G401.6 (cell line): Measurements from ENCODE around the gene ADAM22.

Source experiments
- FAIRE-seq: peaks from 2 replicates; lab custom pipeline; 2012; peaks lifted over from hg19 to GRCh38; lab: Jason Lieb, UNC

The ADAM22 gene

DNA sequence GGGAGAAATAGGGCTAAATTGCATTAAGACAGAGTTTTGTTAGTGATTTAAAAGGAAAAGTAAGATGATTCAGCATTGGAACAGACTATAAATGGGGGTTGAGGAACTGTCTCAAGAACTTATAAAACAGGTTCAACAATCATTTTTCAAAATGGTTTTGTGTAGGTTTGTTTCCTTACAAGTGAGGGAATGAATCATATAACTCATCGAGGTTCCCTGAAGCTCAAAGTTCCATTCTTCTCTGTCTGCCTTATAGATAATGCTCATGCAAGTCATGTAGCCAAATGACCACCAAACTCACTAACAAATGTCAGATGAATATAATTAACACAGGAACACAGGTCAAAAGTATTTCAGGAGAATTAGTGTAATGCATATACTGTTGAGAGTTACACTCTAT lies 27.7 kb downstream of the ADAM22 start:
- no peak for FAIRE-seq

DNA sequence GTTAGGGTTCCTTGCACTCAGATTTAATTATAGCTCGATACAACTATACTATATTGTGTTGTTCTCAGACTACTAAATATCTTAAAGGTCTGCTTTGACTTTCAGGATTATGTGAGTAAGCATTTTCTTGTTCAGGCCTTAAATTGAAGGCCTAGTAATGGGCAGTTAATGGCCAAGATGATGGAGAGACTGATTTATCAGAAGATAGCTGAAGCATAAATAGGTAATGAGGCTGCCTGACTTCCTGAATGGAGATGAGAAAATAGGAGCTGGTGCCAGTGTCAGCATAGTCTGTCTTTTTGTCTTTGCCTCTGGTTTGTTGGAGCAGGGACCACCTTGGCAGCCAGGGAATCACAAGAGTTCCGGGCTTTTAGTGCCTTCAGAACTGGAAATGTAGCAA lies 32.2 kb downstream of the ADAM22 start:
- FAIRE-seq, result no peak

DNA sequence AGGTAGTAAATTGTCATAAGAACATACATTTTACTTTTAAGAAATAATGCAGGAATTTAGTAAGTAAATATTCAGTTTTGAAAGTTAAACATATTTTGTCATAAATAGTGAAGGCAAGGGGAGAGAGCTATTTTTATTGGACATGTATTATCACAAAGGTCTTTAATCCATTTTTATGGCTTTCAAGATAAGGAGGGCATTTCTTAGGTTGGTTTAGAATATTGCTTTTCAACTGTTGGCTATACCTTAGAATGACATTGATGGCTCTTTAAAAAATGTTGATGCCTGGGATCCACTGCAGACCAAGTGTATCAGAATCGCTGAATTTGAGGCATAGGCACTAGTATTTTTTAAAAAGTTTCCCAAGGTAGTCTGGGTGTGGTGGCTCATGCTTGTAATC lies 34.0 kb downstream of the ADAM22 start:
- FAIRE-seq, result peak; percentile 55

DNA sequence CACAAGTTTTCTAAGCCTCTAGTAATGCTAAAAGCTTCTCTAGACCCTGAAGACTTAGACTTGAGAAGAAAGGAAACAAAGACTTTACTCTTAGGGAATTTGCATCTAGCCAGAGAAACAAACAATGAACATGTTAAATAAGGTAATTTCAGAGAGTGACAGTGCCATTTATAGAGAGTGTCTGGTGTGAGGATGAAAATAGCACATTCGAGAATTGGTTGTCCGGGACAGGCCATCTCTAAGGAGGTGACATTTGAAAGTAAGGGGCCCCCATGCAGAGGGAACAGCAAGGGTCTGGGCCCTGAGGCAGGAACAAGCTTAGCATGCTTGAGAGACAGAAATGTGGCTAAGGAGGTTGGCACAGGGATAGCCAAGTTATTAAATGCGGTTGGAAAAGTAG lies 48.1 kb downstream of the ADAM22 start:
- no peak for FAIRE-seq

DNA sequence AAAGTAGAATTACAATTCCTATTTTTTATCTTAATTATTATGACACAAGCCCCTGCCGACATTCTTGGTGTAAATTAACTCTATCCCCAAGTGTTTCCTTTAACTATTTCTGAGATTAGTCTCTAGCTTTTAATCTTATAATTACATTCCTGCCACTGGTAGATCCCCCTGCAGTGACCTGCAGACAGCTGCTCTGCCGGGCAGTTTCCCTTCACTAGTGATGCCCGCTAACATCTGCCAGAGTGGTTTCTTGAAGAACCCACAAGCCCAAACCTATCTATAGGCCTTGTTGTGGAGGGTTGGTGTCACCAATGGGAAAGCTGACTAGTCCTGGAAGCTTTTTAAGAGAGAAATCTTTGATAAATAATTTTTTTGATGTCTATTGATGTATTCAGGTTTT lies 50.0 kb downstream of the ADAM22 start:
- no peak for FAIRE-seq

DNA sequence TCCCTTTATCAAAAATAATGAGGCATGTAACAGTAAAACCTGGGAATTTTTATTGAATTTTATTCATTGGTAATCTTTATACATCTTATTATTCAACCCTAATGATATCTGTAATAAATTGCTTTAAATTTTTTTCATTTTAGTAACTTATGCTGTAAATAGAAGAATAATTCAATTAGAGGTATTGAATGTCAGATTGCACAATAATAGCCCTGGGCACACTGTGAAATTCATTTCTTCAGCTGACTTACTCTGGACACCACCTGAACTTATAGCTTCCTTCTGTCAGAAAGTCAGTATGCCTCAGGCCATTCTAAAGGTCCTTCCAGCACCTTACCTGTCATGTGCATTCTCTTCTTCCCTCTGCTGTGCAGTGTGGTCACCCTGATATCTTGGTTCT lies 59.2 kb downstream of the ADAM22 start:
- FAIRE-seq, result no peak

DNA sequence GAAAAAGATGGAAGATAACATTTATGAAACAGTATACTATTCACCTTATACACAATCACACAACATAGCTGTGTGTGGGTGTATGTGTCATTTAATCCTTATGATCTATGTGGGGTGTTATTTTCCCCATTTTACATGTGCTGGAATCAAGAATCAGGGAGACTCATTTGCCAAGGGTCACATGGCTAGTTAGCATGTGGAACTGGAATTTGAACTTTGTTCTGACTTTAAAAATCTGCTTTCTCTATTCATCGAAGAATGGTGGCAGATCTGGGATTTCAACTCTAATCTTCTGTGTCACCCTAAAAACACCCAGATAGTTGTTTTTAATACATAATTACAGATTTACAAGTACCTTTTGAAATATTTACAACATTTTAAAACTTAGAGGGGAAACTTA lies 65.2 kb downstream of the ADAM22 start:
- no peak for FAIRE-seq

DNA sequence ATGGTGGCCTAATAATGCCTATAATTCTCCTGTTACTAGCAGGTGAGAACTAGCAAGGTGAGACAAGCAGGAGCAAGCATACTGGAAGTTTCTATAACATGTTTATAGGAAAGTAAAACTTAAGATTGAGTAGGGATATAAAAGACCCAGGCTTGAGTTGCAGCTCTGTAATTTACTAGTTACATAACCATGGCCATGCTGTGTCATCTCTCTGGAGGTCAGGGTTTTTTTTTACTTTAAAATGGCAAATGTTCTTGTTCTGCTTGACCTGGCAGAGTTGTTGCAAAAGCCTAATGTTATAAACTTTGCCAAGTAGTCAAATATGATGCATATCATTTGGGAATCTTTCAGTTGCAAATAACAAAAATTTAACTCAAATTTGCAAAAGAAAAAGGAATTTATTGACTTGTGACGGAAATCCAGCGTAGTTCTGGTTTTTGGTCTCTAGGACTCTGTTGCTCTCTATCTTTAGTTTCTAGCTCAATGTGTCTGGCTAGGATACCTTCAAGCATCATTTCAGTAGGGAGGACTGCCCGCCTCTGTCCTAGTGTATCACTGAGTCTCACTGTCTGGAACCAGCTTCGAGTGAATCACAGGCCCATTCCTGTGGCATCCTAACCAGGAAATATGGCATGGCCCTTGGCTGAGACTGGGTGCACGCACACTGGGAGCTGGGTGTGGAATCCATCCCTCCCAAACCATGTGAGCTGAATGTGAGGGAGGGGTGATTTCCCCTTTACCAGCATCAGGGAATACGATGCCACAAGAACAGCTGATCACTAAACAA lies 67.9 kb downstream of the ADAM22 start:
- no peak for FAIRE-seq

DNA sequence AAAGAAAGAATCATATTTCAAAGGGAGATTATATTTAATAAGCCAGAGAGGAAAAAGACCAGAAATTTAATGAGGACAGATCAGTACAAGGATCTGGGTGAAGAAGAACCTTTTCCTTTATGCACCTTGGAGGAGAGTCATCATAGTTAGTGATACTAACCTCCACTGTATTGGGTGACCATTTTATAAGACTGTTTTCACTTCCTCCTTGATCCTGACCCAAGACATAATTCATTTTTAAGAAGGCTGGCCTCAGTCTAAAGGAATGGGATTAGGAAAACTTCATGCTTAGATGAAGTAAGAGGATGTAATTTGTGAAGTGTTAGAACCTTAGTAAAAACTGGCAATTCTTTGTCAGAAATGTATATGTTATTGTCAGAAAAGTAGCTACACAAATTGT lies 68.6 kb downstream of the ADAM22 start:
- no peak for FAIRE-seq

DNA sequence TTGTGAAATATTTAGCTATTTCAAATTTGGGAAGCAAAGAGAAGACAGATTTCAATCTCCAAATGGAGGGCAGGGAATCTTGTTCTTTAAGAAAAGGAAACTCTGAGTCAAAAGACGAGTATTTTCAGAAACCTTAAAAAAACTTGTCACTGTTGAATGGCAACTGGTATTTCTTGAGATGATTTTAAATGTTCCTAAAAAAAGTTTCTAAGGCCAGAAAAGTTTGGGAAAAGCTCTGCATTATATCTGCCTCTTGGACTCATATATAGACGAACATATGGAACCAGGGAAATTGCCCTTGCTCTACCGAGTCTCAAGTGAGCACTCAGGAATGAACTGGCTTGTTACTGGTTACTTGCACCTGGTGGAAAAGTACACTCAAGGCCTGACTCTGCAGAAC lies 69.5 kb downstream of the ADAM22 start:
- FAIRE-seq, result no peak

DNA sequence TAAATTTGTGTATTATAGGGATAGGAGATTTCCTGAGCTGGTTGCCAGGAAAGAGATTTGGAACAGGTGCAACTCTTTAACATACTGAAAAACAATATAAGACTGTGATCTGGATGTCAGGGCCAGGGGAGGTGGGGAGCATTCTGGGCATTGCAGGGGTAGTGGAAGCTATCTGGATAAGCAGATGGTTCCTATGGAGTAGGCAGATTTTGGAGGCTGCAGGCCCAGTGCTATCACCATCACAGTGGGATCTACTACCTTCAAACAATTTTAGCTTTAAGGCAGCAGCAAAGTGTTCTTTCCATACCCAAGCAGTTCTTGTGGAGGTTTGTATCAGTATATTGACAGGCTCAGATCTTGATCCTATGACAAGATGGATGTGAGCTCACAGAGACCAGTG lies 71.1 kb downstream of the ADAM22 start:
- no peak for FAIRE-seq

DNA sequence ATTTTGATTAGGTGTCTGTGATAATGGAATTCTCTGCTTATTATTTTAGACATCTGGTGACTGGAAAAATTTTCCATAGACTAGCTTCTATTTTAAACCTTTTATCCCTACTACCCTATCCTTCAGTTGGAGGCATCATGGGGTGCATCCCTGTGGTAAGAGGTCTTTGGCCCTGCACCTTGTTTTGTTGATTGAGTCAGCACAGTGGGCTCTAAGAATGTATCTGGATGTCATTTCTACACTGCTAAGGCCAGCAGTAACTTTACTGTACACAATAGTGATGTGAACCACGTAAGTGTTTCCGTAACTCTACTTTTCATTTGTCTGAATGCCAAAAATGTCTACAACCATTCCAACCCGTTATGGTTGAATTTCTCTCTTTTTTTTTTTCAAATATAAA lies 75.6 kb downstream of the ADAM22 start:
- no peak for FAIRE-seq

DNA sequence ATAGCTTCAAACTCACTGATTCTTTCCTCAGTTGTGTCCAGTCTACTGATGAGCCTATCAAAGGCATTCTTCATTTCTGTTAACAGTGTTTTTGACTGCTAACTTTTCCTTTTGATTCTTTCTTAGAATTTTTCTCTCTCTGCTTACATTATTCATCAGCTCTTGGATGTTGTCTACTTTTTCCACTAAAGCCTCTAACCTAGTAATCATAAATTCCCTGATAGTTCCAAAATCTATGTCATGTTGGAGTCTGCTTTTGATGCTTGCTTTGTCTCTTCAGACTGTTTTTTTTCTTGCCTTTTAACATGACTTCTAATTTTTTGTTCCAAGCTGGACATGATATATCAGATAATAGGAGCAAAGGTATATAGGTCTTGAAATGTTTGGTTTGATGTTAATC lies 78.0 kb downstream of the ADAM22 start:
- FAIRE-seq, result no peak

DNA sequence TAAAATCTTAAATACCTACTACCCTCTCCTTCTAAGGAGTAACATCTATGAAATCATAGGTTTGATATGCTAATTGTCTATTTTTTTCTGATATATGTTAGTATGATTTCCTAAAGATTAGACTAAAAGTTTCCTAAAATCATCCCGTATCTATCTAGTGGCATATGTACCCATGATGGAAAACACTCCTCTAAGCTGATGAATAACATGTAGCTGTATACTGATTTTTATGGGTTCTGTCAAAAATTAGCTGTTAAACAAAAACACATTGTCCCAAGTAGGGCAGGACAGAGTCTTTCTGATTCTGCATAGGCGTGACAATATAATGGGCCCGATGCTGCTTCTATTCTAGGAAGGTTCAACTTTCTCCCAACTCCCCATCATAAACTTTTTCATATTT lies 79.9 kb downstream of the ADAM22 start:
- FAIRE-seq, result no peak

DNA sequence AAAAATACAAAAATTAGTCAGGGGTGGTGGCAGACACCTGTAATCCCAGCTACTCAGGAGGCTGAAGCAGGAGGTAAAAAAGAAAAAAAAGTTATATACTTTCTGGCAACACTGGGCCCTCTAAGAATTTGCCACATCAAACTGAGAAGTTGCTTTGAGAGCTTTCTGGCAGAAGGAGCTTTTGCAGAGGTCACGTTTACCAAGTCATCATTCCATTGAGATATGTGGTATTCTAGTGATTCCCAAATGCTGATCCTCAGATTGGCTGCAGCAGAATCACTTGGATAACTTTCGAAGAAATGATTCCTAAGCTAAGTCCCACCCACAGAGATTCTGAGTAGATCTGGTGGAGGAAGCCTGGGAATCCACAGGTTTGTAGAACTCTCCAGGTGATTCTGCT lies 80.5 kb downstream of the ADAM22 start:
- no peak for FAIRE-seq

DNA sequence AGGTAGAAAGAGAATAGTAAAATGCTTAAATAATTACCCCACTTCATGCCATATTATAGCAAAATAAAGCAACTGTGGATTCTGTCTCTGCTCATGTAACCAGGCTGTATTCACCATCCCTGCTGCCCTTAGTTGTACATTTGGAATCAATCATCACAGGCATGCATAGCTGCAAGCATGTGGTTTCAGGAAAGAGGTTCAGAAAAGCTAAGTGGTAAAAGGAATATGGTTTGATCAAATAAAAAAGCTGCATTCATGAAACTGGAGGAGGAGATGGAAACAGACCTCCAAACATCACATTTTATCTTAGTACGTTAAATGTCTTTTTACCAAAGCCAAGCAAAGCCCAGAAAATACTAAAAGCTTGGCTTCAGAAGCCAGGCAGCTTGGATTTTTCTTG lies 81.3 kb downstream of the ADAM22 start:
- FAIRE-seq, result no peak

DNA sequence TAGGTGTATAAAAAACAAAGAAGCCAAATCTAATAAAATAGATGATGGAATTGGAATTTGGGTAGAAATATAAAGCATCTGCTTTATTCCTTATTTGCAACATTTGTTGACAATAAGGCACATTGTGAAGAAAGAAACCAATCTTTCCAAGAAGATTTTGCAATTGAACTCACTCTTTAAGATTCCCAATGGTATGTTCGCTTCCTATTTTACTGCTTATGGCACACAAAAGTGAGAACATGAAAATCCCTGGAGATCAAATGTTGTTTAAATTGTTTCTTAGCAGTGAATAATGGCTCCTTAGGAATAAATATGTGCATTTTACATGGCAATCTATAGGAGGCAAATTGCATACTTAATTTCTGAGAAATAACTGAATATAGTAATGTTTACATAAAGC lies 84.5 kb downstream of the ADAM22 start:
- FAIRE-seq, result no peak

DNA sequence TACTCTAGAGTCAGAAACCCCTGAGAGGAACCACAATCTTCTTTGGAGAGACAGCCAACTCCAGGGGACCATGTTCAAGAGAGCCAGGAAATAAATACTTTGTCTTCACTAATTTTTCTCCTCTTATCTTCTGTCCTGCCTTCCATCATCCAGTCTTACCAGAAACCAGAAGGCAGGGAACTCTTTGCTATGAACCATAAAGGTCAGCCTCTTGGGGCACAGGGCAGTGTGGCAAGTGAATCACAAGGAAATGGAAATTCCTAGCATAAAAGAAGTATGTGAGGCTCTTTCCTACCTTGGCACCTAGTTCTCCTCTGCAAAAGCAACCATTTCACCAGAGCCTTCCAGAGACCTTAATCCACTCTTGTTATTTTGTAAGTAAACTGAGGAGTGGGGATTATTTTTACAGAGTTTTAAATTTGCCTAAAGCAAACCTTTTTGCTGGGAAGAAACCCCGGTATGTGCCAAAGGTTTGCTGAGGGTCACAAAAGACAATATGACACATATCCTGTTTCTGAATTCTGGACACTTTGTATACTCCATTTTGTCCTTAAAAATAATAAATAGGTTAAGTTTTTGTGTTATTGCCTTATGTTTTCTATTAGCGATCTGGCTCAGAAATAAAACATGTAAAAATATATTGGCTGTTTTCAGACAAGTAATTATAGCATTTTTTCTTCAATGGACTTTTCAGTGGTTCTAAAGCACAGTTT lies 87.1 kb downstream of the ADAM22 start:
- no peak for FAIRE-seq

DNA sequence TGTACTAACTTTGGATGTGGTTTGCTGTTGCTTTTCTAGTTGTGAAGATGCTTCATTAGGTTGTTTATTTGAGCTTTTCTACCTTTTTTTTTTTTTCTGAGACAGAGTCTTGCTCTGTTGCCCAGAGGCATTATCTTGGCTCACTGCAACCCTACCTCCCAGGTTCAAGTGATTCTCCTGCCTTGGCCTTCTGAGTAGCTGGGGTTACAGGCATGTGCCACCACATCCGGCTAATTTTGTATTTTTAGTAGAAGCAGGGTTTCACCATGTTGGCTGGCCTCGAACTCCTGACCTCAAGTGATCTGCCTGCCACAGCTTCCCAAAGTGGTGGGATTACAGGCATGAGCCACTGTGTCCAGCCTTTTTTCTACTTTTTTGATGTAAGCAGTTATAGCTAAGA lies 93.7 kb downstream of the ADAM22 start:
- FAIRE-seq, result no peak

DNA sequence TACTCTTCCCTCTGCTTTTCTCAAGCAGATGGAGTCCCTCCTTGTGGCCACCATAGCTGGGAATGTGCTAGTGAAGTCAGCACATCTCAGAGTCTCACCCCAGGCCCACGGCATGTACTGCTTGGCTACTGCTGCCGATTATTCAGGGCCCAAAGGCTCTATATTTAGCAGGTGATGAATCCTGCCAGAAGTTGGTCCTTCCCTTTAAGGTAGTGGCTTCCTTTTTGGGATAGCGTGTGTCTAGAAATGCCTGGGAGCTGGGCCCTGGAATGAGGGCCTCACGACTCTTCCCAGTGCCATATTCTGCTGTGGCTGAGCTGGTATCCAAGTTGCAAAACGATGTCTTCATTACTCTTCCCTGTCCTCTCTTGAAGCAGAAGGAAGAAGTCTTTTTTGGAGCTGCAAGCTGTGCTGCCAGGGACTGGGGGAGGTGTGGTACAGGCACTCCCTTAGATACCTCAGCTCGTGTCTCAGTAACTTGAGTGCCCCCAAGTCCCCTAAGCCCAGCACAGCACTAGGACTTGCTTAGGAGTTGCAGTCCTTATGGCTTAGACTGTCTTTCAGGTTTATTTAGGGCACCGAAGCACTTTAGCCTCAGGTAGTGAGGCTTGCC lies 100.1 kb downstream of the ADAM22 start:
- no peak for FAIRE-seq

DNA sequence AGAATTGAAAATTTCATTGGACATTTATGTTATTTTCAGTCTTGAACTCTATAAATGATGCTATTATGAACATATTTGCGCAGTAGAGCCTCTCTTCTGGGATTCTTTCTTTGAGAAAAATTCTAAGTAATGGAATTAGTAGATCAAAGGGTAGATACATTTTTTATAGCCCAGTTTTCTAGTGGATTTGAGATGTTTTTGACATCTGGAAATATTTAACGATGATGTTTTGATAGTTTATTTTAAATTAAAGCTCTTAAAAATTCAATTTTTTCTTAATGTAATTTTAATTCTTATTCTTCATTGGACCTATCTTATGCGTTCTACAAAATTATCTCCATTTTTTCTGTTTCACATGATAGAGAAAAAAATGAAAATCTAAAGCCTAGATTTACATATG lies 103.0 kb downstream of the ADAM22 start:
- FAIRE-seq, result no peak

DNA sequence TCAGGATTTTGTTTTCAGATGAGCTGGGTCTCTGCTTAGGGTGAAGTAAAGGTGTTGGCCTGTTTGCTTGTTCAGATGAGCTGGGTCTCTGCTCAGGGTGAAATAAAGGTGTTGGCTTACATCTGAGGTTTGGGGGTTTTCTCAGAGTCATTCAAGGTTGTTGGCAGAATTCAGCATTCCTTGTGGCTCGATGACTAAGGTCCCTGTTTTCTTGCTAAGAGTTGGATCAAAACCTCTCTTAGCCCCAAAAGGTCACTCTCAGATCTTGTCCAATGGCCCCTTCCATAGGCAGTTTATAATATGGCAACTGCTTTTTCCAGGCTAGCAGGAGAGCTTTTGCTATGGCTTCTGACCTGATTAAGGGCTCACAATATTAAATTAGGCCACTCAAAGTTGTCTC lies 106.6 kb downstream of the ADAM22 start:
- no peak for FAIRE-seq

DNA sequence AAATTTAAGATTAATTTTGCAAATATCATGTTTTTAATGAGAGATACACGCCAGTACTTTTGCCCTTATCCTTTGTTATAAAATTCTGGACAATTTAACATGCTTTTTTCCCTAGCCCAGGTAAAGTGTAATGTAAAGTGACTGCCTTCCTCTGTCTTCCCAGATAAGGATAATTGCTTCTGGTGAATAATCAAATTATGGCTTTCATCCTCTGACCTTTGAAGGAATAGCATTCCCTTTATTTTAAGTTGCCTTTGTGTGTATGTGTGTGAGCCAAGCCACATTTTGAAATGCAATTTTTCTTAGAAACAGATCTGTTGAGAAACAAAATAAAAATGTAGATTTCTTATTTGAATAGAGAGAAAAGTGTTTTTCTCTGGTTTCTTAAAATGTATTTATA lies 107.5 kb downstream of the ADAM22 start:
- no peak for FAIRE-seq

DNA sequence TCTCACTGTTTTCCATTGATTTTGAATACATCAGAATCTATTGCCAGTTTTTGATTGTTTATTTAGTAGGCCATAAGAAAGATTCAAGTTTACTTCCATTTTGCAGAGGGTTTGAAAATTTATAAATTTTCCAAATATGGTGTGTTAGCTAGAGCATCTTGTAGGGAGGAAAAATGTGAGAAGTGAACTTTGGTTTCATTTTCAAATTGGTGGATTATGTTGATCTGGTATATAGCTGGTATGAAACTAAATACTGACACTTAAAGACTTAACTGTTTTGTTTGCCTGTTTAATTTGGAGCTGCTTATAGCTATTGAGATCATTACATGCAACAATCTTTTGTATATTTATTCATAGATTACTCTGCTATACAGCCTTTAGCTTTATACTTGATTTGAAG lies 108.1 kb downstream of the ADAM22 start:
- no peak for FAIRE-seq
